HG03469 (cell line): ENCODE results near the gene SRXN1.

Experiments used
- ATAC-seq: cut with Tn5 transposase; IDR thresholded peaks from one replicate; pipeline ENCODE4 v1.9.1; 2021; ENCODE audit warnings: mild to moderate bottlenecking, moderate library complexity, moderate number of reproducible peaks; ENCODE audit not compliant: unreplicated experiment

Gene SRXN1

DNA sequence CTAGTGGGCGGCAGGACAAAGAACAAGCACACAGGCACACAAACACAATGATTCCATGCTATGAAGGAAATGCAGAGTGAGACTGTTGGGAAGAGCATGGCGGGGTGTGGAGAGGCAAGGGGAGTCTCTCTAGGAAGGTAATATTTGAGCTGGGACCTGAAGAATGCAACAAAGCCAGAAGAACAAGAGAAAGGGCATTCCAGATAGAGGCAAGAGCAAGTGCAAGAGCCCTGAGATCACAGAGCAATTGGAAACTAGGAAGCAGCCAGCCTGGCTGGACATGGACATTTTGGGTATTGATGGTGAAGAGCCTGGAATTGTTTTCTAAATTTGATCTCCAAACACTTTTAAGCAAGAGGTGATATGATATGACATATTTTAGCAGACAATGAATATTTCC is 15.4 kb downstream of the SRXN1 start:
- no peak for ATAC-seq

DNA sequence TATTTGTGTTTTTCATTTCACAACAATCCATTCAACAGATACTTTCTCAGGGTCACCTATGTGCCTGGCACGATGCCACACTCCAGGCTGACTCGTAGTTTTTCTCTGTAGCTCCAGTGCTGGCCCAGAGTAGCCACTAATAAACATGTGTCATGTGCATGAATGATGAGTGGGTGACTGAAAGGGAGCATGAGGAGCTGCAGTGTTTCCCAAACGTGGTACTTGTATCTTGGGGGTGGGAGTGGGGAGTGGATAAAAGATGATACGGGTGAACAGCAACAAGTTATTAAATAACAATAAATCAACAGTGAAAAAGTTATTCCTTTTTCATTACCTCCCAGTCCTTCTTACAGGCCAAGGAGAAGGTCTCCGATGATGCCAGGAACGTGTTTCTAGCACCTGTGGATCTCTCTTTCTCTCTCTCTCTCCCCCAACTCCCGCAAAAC is 17.1 kb downstream of the SRXN1 start:
- ATAC-seq: no peak

DNA sequence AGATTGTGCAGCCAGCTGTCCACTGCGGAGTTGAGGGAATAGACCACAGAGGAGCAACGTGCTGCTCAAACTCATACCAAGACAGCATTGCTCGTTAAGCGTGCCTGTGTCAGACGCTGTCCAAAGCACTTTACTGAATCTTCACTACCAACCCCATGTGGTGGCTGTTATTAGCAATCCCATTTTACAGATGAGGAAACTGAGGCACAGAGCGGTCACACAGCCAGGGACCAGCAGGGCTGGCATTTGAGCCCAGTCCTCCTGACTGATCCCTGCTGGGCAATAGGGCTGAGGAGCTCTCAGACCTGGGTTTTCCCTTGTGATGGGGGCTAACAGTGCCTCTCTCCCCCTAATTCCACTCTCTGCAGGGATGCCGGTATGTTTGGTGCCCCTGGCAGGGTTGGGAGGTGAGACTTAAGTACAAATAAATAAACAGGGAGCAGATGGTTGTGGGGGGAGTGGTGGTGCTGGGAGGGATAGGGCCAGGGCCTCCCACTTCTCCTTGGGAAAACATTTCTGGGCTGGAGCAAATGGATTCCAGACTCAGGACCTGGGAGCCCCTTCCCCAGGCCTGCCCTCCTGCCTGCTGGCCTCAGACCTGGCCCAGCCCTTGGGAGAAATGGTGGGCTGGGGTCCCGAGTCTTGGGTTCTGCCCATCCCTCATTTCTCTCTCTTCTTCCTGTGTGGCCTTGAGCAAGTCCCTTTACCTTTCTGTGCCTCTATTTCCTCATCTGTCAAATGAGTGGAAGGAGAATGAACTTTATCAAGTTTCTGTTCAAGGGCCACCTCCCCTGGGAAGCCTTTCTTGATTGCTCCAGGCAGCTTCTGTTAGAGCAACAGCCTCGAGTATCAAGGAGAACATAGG is 17.7 kb downstream of the SRXN1 start:
- ATAC-seq: no peak

DNA sequence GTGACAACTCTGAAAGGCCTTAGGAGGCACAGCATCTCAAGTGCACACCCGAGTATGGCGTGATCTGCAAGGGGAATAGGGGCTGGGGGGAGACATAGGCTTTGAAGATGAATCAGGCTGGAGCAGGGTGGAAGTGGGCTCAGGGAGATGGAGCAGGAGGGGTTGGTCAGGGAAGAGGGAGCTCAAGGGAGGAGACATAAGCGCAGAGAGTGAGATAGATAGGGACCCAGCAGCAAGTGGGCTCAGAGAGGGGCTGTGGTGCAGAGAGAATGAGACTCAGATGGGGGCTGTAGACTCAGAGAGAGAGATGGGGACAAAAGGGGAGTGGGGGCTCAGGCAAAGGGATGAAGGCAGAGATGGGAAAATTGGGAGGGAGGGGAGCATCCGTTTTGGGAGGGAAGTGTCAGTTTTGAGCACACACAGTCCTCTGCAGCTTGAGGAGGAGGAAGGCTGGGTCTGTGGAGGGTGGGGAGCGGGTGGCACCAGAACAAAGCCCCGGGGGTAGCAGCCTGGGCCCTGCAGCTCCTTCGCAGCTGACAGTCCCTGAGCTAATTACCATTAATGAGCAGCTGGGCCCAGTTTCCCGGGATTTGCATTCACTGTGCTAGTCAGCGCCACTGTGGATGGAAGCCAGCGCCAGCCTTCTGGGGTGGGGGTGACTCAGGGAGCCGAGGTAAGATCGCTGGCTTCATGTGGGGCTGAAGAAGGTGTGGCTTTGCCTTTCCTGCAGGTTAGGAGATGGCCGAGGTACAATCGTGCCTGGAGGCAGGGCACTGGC is 18.7 kb downstream of the SRXN1 start:
- ATAC-seq: no peak

DNA sequence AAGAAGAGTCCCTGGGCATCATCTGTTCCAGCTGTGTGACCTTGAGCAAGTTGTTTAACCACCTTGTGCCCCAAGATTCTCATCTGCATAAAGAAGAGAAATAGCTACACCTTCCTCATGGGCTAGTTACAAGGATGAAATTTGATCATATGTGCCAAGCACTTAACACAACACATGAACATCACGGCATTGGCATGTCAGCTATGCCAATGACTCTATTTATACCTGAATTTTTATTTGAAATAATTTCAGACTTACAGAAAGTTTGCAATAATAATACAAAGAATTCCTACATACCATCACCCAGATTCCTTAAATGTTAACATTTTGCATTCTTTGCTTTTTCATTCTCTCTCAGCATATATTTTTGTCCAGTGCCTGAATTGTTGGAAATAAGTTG is 21.9 kb downstream of the SRXN1 start:
- ATAC-seq: no peak

DNA sequence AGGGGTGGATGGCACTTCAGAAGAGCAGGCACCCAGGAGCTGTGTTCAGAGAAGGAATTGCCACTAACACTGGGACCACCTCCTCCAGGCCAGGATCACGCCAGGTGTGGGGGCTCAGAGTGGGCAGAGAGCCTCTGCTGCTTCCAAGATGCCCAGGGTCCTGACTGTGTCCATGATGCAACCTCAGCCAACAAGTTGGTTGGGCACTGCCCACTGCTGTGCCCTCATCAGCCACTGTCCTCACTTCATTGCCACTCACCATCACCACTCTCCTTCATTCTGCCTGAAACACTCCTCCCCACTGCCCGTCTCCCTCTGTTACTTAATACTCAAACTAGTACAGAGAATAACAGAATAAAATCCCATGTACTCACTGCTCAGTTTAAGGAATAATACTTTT is 26.4 kb downstream of the SRXN1 start:
- ATAC-seq: no peak

DNA sequence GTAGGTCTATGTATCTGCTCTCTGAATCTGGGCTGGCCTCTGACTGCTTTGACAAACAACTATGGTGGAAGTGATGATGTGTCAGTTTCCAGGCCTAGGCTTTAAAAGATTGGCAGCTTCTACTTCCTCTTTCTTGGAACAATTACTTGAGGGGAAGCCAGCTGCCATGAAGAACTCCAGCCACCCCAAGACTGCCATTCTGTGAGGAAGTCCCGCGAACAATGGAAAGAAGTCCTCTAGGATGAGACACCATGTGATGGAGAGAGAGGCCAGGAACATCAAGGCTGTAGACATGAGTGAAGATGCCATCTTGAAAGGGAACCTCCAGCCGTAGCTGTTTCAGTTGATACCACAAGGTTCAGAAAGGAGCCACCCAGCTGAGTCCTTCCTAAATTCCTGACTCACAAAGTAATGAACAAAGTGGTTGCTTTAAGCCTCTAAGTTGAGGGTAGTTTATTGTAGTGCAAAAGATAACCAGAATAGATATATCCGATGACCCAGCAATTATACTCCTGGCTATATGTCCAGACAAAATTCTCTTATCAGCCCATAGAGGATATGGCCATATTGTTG is 27.6 kb downstream of the SRXN1 start:
- no peak for ATAC-seq

DNA sequence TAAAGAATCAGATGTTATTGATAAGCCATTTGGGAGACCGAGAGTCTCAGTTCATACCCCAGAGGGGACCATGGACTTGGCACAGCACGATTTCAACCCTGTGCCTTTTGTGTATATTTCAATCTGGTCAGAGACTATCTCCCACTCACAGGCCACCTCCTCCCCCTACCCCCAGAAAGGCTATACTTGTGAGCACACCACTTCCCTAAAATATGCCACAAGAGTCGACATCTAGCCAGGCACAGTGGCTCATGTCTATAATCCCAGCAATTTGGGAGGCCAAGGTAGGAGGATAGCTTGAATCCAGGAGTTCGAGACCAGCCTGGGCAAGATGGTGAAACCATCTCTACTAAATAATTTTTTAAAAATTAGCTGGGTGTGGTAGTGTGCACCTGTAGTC is 29.3 kb downstream of the SRXN1 start:
- ATAC-seq: no peak

DNA sequence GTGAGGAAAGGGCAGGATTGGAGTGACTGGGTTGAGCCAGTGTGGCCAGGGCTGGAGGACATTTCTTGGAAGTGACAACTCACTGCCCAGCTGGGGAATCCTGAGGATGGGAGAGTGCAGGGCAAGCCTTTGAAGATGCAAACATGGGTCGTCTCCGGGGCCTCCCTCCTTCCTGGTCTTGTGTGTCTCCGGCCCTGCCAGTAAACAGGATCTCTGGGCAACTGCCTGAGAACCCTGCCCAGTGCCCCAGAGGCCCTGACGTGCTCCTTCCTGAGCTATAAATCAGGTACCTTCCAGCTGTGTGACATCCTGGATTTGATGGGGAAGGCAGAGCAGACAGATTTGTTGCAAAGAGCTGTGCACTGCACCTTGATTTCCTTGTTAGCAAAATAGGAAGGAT is 30.0 kb downstream of the SRXN1 start:
- no peak for ATAC-seq

DNA sequence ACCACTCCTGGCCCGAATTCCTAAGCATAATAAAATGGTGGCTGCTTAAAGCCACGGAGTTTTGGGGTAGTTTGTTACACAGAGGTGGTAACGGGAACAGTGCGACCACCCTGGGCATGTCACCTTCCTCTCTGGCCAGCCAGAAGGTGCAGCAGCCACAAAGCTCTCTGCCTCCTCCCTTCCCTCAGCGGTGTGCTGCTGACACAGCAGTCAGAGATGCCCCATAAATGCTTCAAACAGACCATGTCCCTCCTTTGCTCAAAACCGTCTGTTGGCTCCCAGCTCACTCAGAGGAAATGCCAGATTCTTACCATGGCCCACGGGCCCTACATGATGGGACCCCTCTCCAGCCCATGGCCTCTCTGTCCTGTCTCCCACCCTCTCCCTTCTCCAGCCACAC is 30.8 kb downstream of the SRXN1 start:
- no peak for ATAC-seq

DNA sequence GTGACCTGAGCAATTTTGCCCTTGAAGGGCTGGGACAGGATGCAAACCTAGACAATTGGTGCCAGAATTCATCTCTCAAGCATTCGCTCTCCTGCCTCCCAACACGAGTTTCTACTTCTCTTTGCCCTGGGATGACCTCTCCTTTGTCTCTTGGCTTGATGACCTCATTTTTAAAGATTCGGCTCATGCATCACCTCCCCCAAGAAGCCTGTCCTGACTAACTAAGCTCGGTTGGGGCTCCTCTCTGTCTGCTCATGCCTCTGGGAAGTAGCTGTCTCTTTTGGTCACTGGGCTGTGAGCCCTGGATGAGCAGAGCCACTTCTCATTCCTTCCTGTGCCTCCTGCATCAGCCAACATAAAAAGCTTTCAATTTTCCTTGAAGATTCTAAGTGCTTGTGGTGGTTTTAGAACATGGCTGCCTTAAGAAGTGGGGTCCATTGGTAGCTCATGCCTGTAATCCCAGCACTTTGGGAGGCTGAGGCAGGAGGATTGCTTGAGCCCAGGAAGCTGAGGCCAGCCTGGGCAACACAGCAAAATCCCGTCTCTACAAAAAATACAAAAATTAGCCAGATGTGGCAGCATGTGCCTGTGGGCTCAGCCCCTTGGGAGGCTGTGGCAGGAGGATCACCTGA is 31.8 kb downstream of the SRXN1 start:
- ATAC-seq: no peak

DNA sequence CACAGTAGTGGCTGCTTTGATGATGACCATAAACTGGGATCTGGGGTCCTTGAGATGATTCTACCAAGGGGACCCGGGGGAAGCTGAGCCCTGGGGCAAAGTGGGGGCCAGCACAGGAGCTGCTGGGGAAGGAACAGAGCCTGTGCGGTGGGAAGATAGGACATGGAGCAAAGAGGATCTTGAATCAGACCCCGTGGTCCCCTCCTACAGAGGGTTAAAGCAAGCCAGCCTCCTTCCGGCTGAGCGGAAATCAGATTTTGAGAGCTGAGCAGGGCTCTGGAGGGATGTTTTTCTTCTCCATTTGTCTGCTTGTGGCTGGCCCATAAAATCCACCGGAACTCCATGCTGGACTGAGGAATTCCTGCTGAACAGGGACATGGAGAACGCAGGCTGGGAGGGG is 32.8 kb downstream of the SRXN1 start:
- ATAC-seq: no peak

DNA sequence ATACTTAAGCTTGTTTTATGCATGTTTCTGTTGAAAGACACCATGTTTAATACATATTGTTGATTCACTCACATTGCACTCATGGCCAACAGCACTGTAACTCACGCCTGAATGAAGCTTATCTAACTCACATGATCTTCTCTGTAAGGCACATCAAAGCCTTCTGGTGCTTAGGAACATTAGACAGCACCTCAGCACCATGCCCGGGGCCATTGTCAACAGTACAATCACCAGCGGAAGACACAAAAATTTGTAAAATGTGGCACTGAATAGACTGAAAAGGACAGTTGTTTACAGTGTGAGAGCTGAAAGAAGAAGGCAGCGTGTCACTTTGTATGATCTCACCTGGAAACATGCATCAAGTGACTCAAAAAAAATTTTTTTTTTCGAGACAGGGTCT is 34.0 kb downstream of the SRXN1 start:
- no peak for ATAC-seq

DNA sequence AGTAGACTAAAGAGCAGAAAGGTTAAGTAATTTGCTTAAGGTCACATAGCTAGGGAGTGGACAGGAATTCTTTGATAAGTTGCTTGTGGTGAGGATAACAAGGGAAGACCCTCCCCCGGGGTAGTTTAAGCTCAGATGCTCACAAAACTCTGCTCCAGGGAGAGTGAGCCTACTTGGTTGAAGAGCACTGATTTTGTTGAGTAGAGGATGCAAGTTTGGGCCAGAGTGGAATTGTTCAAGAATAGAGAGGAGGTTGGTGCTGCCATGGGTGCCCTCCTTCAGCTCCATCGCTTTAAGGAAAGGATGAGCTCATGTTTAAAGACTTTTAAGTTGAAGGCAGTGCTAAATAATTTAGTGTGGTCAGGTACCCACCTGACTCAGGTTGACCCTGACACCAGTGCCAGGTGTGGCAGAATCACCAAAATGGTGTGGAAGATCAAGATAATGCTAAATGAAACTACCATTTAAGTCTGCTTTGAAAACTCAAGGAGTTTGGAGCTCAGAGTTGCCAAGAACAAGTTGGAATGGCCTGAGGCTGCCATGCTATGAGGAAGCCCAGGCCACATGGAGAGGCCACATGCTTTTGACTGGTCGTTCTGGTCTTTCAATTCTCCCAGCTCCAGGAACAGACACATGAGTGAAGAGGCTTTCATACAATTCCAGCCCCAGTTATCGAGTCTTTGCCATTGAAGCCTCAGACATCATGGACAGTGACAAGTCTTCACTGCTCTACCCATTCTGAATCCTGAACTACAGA is 34.9 kb downstream of the SRXN1 start:
- ATAC-seq: no peak

DNA sequence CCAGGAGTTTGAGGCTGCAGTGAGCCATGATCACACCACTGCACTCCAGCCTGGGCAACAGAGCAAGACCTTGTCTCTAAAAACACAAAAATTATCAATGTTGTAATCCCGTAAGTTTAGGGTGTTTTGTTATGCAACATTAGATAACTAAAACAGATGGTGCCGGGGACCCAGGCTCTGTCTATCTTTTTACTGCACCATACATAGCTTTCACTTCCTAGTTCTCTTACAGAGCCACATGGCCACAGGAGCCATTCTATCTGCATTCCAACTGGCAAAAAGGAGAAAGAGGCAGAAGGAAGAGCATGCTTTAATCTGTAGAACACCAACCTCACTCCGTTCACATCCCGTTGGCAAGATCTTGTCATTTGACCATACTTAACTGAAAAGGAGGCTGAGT is 37.5 kb downstream of the SRXN1 start:
- no peak for ATAC-seq

DNA sequence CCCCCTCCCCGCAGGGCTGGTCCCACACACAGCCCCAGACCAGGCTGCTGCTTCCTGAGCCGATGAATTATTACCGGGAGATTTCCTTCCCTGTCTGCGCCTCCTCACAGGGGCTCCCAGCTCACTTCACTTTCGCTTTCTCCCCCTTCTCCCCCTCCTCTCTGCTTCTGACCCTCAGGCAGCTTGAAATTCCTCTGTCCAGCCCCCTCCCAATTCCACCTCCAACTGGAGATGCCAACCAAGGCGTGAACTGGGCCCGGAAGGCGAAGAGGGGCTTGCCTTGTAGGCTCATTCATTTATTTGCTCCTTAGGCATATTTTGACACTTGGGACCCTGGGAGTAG is 41.2 kb downstream of the SRXN1 start:
- no peak for ATAC-seq

DNA sequence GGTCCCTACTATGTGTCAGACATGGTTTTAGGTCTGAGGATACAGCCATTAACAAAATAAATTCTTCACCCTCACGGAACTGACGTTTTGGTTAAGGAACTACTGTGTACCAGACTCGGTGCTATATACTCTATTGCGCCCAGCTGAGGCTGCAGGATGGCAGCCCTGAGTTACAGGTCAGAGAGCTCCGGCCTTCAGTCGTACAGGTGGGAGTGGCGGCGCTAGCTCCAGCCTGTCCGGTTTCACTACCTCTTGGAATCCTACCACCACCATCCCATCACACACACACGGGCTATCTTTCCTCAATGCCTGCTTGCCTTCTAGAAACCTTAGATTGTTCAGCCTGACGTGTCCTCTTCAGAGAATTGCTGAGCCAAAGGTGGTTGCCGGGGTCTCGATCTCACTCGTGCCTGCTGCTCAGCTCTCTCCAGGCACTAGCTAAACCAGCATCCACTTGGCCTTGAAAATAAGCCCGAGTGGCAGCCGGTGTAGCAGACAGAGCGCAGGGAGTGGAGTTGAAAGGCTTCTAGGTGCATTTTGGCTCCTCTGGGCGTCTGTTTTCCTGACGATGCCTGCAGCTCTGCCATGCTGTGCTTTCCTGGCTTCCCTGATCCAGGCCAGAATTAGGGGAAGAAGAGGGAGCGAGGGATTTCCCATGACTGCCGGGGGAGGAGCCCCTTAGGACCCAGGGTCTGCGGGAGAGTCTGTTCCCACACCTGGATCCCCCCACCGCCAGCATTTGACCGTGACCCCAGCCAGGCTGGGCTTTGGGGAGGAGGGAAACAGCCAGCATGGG is 41.8 kb downstream of the SRXN1 start:
- ATAC-seq: no peak

DNA sequence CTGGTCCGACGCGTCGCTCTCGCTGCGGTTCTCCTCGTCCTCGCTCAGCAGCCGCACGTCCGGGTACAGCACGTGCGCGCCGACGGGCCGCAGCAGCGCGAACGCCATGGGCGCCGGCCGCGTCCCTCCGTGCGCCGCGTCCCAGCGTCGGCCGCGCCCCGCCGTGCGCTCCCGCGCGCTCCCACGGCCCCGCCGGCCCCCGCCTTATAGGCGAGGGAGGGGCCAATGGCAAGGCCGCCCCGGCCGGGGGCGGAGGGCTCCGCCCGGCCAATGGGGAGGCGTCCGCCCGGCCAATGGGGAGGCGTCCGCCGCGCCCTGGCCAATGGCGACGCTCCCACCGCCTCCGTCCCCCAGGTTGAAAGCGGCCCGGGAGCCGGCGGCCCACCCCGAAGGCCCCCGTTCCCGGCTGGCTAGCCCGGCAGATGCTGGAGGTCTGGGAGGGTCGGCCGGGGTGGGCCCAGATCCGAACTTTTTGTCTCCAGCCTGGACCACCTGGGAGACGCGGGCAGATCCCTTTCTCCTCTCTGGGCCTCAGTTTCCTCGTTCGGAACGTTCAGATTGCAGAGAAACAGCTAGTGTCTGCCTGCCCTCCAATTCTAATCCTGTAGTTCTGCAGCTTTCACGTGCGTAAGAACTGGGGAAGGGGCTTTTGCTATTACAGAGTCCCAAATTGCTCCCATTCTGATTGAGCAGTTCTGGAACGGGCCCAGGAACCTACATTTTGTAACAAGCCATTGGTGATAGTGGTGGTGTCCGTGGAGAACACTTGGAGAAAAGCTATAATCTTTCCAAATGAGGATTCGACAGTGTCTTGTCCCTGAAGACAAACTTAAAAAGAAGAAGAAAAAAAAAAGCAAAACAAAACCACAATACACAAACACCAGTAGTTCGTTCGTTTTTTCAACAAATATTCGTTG is 42.6 kb downstream of the SRXN1 start, which contains the start of gene TCF15:
Gene TCF15 (minus strand): TSS at position 180 of the 917 bp plus-strand sequence. CDS start 72 bp downstream, at position 108.
- no peak for ATAC-seq
